NOMO-1 treated with dmso at 0.1 percent for 144 hours (cell line): ENCODE results near the gene CDC42BPA.
"Not testable (repeated sequence)": the region's sequence is repeated elsewhere in the genome, so short reads cannot be mapped to it uniquely, and the experiment has no call there.

ENCODE experiments used
- DNase-seq: peaks from one replicate; lab custom pipeline; 2025; ENCODE audit not compliant: unreplicated experiment; lab: John Stamatoyannopoulos, UW

The CDC42BPA gene

GRCh38 chr1:227336136-227336535, 17.8 kb upstream of the CDC42BPA start:
- DNase-seq, result not testable (repeated sequence)

GRCh38 chr1:227335242-227336020, 17.1 kb upstream of the CDC42BPA start:
- DNase-seq, result no peak

GRCh38 chr1:227333423-227333822, 15.1 kb upstream of the CDC42BPA start:
- DNase-seq, result no peak

GRCh38 chr1:227330279-227331076, 12.2 kb upstream of the CDC42BPA start:
- no peak for DNase-seq

- no peak for DNase-seq
These were observed 10.2 kb upstream of the CDC42BPA start for GRCh38 chr1:227328405-227329019.

GRCh38 chr1:227325156-227325555, 6.9 kb upstream of the CDC42BPA start:
- DNase-seq, result no peak

- DNase-seq, result no peak
These were observed 5.6 kb upstream of the CDC42BPA start for GRCh38 chr1:227323967-227324268.

- no peak for DNase-seq
These were observed 5.1 kb upstream of the CDC42BPA start for GRCh38 chr1:227323171-227323966.

- no peak for DNase-seq
These were observed 4.1 kb upstream of the CDC42BPA start for GRCh38 chr1:227322376-227322775.

GRCh38 chr1:227321035-227321434, 2.7 kb upstream of the CDC42BPA start:
- no peak for DNase-seq

- no peak for DNase-seq
These were observed 2.2 kb upstream of the CDC42BPA start for GRCh38 chr1:227320476-227320875.

GRCh38 chr1:227318853-227319607, 738 bp upstream of the CDC42BPA start:
- no peak for DNase-seq

- DNase-seq, result no peak
These were observed 723 bp downstream of the CDC42BPA start for GRCh38 chr1:227317523-227318015.

GRCh38 chr1:227317011-227317451, 1.3 kb downstream of the CDC42BPA start:
- no peak for DNase-seq

- no peak for DNase-seq
These were observed 1.8 kb downstream of the CDC42BPA start for GRCh38 chr1:227316456-227316855.

GRCh38 chr1:227315629-227316346, 2.5 kb downstream of the CDC42BPA start:
- DNase-seq, result no peak

GRCh38 chr1:227314014-227314848, 4.1 kb downstream of the CDC42BPA start:
- no peak for DNase-seq

GRCh38 chr1:227312361-227313025, 5.8 kb downstream of the CDC42BPA start:
- DNase-seq, result no peak
